GM11168 (cell line): ENCODE data around the gene FAM81B.

Source experiments
- in situ Hi-C: fragments of 300-500 bp; cut with MboI; formaldehyde crosslinking; loops from one replicate; pipeline ENCODE4 v1.12.0; 2022; ENCODE audit warnings: low sequenced_read_pairs; ENCODE audit not compliant: unreplicated experiment

The FAM81B gene

DNA sequence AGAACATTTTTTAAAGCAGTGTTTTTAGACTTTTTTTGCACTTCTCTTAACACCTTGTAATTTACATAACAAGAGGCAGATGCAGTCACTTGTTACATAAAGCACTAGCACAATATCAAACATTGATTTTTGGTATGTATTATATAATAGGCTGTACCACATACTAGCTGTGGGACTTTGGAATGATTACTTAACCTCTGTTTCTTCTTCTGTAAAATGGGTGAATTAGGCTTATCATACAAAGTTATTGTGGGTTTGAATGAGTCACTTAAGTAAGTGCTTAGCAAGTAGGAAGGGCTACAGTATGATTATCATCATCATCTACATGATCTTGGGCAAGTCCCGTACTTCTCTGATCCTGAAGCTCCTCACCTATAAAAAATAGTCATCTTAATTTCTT, 2.1 kb downstream of the FAM81B start:
- in situ Hi-C loops: no loop called here

DNA sequence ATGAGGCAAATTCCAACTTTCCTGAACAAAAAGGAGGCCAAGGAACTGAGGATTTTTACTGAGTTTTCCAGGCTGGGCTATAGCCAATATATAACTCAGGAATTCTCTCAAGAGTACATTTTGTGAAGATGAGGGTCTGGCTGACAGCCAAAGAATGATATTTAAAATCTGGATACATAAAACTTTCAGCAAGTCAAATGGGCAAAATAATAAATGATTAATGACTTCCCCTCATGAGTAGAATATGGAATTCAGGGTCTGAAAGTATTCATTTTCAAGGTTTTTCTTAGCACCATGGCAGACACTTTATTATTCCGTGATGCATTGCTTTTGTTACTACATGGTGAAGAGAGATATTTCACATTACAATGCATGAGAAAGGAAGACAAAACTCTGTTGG, 7.8 kb downstream of the FAM81B start:
- in situ Hi-C loops: no loop called here

DNA sequence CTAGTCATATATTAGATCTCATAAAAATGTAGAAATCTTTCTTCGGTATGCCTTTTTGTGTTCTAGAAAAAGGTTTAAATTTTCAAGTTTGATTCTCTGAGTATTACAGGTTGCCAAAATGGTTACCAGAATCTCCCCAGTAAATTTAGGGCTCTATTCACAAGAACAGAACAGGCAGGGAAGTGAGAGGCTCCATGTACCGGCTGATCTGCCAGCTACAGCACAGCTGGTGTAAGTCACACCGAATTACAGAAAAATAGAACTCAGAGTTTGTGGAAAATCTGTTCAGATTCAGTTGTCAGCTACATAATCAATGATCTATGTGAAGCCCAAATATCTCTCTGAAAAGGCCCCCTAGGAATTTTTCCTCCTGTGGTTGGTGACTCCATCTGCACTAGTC, 10.5 kb downstream of the FAM81B start:
- in situ Hi-C loops: no loop called here

DNA sequence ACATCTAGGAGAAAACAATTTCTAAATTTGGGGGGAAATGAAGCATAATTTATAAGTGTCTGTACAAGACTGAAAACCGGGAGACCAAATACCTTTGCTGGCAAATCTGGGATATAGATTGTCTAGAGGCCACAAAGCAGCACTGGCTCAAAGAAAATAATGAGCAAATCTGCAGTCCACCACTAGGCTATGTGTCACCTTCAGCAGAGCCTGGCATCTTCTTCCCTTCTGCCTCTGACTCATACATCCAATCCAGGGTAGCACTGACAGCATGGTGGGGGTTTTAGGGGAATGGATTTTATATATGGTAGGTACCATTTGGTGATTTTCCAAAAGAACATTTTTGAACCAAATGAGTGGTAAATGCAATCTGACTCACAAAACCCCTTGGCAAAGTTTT, 12.8 kb downstream of the FAM81B start:
- in situ Hi-C loops: no loop called here

DNA sequence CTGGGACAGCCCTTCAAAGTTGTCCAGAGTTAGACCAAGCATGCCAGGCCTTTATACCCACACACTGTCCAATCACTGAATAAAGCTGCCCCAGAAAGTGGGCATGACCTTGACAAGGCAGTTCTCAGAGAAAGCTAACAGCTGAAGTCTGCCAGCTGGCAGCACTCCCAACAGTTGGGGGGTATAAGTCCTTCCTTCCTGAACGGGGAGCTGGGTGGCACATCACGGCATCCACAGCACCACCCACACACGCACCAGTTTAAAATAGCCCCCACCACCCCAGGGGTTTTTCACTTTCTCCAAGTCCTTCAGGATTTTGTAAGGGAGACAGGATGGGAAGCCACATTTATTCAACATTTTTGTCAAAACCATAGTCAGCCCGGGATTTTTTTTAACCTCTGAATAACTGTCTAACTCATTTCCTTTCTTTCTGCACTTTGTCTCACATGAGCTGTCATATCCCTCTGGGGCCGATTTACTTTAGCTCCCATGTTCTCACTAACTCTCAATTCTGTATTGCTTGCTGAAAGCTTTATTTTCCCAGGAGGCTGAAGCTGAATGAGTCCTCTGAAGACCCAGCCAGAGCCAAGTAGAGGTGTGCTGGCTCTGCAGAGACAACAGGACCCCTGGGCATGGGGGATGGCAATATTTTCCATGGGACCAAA, 15.4 kb downstream of the FAM81B start:
- in situ Hi-C loops: no loop called here

DNA sequence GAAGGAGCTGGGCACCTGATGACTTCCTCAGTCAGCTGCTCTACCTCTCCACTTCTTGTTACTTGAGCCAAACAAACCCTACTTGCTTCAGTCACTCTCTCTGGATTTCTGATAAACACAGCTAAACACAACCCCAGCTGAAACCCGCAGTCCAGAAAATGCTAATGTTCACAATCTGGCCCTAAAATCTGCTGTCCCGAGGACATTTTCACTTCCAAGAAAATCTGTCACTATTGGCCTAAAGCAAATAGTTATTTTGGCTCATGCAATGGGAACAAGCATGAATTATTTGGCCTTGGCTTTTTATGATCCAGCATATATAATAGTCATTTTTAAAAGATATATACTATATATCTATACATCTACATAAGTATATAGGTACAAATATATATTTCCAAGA, 19.1 kb downstream of the FAM81B start:
- in situ Hi-C loops: no loop called here

DNA sequence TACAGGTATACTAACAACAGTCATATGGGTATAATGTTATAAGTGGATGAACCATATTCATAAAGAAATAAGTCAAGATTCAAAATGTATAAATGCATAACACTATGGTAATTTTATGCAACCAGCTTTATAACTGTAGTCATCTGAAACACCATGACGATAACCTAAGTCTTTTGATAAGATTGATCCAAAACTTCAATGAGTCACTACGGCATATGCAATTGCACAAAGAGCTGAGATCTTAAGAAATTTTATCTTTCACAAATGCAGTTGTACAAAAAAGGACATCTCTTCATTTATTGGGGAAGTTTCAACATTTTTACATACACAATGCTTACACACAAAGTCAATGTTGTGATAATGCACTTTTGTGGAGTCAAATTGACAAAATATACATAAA, 20.3 kb downstream of the FAM81B start:
- in situ Hi-C loops: no loop called here

DNA sequence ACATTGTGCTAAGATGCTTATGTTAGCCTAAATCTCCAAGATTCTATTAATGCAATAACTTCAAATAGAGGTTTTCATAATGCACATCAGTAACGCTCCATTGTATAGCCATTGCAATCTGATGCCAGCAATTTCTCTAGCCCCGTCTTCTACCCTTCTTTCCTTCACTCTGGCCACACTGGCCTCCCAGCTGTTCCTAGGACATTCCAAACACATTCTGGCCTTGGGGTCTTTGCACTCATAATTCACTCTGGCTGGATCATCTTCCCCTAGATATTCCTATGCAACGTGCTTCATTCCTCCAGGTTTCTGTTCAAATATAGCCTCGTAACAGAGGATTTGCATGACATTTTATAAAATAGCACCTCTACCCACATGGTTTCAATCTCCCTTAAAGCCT, 23.3 kb downstream of the FAM81B start:
- in situ Hi-C loops: no loop called here

DNA sequence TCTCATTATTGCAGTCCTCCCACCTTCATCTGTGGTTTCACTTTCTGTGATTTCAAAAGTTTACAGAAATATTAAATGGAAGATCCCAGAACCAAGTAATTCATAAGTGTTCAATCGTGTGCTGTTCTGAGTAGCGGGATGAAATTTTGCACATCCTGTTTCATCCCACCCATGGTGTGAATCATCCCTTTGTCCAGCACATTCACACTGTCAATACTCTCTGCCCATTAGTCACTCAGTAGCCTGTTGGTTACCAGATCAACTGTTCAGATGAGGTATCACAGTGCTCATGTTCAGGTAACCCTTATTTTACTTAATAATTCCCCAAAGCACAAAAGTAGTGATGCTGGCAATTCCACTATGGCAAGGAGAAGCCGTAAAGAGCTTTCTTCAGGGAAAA, 26.8 kb downstream of the FAM81B start:
- in situ Hi-C loops: no loop called here

DNA sequence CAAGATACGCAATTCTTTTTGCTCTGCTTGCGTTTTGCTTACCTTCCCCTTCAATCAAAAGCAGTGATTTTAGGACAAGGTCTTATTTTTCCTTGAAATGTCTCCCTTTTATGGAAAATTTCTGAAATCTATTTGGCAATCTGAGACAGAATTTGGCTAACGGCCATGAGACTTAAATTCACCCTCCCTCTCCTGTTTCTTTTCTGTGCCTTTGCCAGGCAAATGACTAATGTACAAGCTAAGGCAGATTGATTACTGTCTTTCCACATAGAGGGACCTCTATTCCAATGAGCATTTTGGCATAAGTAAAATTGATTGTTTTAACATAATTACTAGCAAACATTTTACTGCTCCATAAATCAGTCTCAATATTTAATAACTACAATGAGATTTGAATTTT, 31.7 kb downstream of the FAM81B start:
- in situ Hi-C loops: no loop called here

DNA sequence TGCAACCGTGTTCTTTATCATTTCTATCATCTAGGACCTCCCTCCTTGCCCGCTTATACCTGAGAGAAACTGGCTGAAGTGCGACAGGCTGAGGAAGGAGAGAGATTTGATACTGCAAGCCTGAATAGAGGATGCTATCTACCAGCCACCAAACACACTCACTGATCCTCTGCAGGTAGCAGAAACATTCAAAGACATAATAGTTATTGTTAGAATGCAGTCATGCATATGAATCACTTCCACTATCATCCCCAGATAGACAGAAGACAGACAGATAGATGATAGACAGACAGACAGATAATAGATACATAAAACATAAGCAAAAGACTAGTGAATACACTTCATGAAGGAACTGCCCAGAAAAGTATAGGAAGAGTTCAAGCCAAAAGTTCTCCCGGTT, 32.9 kb downstream of the FAM81B start:
- in situ Hi-C loops: no loop called here

DNA sequence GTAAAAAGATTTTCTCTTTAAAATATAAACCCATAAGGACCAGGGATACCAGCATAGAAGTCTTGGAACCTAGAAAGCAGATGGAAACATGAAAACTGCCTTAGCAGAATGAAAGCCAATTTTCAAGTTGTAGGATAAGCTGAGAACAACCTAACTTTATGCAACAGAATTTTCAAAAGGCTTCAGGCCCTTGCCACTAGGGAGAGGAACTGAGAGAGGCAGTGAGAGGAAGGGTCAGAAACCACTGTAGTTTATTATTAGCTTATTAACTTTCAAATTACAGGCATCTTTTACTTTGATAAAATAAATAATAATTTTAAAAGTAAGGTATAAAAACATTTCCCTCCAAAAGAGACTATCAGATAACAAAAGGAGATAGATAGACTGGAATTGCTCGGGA, 33.4 kb downstream of the FAM81B start:
- in situ Hi-C loops: no loop called here

DNA sequence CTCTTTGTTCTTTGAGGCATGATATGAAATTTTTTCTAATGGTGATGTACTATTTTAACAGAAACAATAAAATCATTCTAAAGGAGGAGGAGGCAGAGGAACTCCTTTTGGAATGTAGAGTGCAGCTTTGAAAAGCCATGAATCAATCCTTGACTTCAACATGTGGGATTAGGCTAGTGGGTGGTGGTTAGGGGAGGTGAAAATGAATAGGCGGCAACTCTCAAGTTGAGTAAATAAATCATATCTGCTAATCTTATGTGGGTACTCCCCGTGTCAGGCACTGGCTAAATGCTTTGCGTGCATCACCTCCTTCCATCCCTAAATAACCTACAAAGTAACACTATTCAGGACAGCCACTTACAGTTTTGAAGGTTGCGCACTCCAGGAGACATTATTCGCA, 35.1 kb downstream of the FAM81B start:
- in situ Hi-C loops: no loop called here

DNA sequence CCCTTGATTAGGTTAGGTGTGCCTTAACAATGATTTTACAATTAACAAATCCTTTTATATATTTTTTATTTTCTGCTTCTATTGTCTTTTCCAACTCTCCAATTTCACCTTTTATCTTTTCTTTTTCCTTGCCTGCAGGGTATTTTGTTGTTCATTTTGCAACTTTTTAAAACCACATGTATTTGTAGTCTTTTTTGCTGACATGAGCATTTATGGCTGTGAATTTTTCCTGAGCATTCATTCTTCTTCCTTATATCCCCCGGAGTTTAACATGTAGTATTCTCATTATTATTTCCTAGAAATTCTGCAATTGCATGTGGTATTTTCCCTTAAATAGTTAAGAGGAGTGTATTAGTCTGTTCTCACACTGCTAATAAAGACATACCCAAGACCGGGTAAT, 41.6 kb downstream of the FAM81B start:
- in situ Hi-C loops: no loop called here

DNA sequence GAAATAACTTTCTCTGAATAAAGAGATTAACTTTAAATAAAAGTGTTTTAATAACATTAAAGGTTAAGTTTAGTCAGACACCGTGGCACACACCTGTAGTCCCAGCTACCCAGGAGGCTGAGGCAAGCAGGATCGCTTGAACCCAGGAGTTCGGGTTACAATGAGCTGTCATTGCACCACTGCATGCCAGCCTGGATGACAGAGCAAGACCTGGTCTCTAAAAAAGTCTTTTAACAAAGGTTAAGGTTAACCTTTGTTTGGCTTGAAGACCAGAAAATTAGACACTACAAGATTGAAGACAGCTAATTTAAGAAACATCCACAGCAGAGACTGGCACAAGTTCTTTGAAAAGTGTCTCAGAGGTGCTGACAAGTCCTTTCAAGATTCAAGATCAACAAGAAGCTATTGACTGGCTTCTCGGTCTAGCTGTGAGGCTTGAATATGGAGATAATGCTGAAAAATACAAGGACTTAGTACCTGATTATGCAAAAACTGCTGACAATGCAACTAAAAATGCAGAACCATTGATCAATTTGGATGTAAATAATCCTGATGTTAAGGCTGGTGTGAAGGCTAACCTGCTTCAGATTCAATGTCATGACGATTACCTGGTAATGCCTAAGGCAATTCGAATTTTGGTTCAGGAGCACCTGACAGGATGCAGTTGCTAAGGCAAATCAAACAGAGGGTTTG, 48.8 kb downstream of the FAM81B start:
- in situ Hi-C loops: no loop called here

DNA sequence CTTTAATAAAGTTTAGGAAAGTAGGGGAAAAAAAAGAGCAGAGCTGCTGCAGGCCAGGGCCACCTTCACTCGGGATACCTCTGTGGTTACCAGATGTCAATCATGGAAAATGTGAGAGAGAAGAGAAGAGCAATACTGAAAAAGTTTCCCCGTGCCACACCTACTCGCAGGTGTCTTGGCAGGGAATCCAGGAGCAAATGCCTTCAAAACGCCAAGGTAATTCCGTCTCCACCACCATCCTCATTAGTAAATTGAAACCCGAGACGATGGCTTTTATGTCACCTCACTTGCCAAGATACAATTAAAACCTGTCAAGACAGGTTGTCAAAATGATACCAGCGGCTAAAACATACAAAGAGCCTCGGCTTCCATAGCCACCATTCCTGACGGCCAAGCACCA, 49.7 kb downstream of the FAM81B start:
- in situ Hi-C loops: no loop called here

DNA sequence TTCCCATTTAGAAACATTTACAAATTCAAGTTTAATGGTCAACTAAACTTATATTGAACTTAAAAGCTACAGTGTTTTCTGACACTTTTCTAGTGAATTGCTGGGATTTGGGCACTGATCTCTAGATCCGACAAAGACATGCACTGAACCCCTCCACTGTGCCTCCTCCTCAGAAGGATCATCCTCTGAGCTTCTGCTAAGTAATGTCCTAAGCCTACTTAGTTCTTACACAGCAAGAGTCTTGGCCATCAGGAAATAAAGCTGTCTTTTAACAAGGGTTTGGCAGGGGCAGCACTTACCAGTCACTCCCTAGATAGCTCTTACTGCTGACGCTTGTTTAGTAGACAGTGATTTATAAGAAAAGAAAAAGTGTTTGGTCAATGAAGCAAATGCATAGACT, 50.5 kb downstream of the FAM81B start:
- in situ Hi-C loops: no loop called here

DNA sequence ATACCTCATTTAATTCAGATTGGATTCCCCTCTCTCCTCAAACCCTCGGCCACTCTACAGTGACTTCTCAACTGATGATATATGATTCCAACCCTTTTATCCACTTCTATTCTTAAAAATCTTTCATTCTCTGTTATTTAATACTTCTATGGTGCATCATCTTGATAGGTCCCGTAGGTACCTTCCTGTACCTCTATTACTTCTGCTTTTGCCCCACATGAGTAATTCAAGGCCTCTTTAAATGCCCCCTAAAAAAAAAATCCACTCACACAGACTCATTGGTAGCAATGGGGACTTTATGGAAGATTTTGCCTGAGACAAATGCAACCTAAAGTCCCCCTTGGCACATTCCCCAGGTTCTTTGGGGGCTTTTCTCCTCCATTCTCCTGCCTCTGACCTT, 54.3 kb downstream of the FAM81B start:
- in situ Hi-C loops: no loop called here

DNA sequence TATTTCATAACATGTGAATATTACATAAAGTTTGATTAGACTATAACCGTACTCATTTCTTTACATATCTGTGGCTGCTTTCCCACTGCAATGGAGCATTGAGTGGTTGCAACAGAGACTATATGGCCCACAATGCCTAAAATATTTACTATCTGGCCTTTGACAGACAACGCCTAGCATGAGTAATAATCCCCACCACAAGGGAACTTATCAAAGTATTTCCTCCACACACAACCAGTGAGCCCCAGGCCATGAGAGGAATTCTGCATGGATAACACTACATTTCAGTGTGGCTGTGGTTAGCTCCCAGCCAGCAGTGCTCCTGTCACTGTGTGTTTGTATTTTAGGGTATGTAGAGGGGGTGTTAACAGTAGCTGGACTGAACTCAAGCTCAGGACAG, 54.8 kb downstream of the FAM81B start:
- in situ Hi-C loops: no loop called here

DNA sequence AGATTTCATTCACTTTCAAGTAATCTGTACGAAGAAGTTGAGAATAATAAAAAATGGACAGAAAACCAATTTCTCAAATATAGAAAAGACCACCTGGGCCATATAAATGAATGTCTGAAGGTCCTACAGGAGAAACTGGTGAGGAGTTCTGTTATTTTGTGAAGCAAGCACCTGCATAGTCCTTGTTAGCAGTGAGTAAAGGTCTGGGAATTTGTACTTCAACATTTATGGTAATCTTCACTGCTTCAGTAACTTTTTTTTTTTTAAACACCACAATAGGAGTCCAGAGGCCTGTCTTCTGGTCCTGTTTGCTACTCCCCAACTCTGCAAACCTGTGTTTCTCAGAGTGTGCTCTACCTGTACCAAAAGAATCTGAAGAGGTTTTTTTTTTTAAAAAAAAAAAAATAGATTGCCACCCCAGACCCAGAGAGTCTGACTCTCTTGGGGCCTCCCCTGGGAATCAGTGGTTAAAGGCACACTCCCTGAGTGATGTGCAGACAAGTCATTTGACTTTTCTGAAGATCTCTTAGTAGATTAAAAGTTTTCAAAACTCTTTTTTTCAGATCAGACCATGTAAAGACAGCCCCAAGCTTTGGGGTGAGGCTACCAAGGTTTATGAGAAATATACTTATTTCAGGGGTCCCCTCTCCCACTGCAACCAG, 55.5 kb downstream of the FAM81B start:
- in situ Hi-C loops: no loop called here

DNA sequence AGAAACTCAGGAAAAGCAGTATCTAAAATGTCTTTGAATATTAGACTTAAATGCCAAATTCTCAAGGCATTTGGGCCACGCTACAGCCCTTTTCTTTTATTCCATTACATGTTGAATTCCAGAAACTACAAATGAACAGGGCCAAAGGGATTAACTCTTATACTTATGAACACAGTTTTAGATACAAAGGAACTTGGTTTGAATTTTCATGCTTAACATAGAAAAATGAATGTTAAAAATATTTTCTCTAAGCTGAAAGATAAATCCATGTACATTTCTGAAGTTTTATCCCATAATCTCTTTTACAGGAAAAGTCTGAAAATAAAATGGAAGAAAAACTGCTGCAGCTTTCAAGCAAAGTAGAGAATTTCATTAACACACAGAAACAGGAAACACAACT, 56.8 kb downstream of the FAM81B start:
- in situ Hi-C loops: no loop called here

DNA sequence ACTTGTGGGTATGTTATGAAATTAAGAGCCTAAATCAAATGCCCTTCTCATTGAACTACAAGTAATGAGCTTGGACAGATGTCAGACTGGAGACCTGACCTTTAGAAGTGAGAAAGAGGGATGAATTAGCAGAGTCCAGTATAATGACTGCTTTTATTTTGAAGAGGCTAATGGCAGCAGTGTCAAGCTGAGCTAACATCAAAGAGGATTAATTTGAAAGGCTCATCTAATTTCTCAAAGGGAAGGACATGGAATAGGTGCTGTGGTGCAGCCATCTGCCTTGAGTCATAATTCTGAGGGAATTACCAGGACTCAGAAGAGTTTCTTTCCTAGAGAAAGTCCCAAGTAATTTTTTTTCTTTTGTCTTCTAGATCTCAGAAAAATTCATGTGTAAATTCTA, 57.6 kb downstream of the FAM81B start:
- in situ Hi-C loops: no loop called here
